HepG2 (cell line): ENCODE results near the gene CARMIL3. TPM values are rescaled to one million over a fixed set of nuclear protein-coding genes. Genes with fewer than 3 reads are reported as not detected.
A peak's percentile ranks its signal among the peaks of the same experiment; 100 is the strongest.

Source experiments
- GATAD1 ChIP-seq: IDR thresholded peaks from 2 replicates; pipeline ENCODE4 v1.6.1; 2016; ENCODE audit warnings: missing genetic modification reagents, missing compliant biosample characterization
- PATZ1 ChIP-seq: sonication (generic); formaldehyde crosslinking; IDR thresholded peaks from 2 replicates; pipeline ENCODE4 v1.4.0; 2020; ENCODE audit warnings: missing genetic modification reagents
- RXRB ChIP-seq: IDR thresholded peaks from 2 replicates; pipeline ENCODE4 v1.6.1; 2016; ENCODE audit warnings: borderline replicate concordance, missing genetic modification reagents, missing compliant biosample characterization
- SNAPC5 ChIP-seq: sonication (generic); formaldehyde crosslinking; IDR thresholded peaks from 2 replicates; pipeline ENCODE4 v1.8.1; 2023; ENCODE audit warnings: mild to moderate bottlenecking, missing genetic modification reagents, borderline replicate concordance
- SP2 ChIP-seq: sonication (generic); formaldehyde crosslinking; IDR thresholded peaks from 2 replicates; pipeline ENCODE4 v1.5.1; 2020; ENCODE audit warnings: mild to moderate bottlenecking, missing genetic modification reagents
- TFE3 ChIP-seq: IDR thresholded peaks from 2 replicates; pipeline ENCODE4 v1.6.1; 2016
- ZBTB8A ChIP-seq: sonication (generic); formaldehyde crosslinking; IDR thresholded peaks from 2 replicates; pipeline ENCODE4 v1.4.0; 2020; ENCODE audit warnings: mild to moderate bottlenecking, low read depth, missing genetic modification reagents, borderline replicate concordance
- ZFAT ChIP-seq: sonication (generic); formaldehyde crosslinking; conservative IDR thresholded peaks from 2 replicates; pipeline ENCODE4 v1.8.1; 2023; ENCODE audit warnings: missing genetic modification reagents, inconsistent platforms
- ZNF17 ChIP-seq: sonication (generic); formaldehyde crosslinking; IDR thresholded peaks from 2 replicates; pipeline ENCODE4 v1.5.0; 2020; ENCODE audit warnings: mild to moderate bottlenecking, missing genetic modification reagents
- ZNF318 ChIP-seq: sonication (generic); formaldehyde crosslinking; IDR thresholded peaks from 2 replicates; pipeline ENCODE4 v1.4.0; 2020; ENCODE audit warnings: mild to moderate bottlenecking, missing genetic modification reagents
- ZNF512 ChIP-seq: sonication (generic); formaldehyde crosslinking; IDR thresholded peaks from 2 replicates; pipeline ENCODE4 v1.4.0; 2020; ENCODE audit warnings: mild to moderate bottlenecking, missing genetic modification reagents
- ZNF841 ChIP-seq: sonication (generic); formaldehyde crosslinking; IDR thresholded peaks from 2 replicates; pipeline ENCODE4 v1.8.1; 2023; ENCODE audit warnings: missing genetic modification reagents, borderline replicate concordance
- ZNF891 ChIP-seq: sonication (generic); formaldehyde crosslinking; IDR thresholded peaks from 2 replicates; pipeline ENCODE4 v1.5.0; 2020; ENCODE audit warnings: mild to moderate bottlenecking, missing genetic modification reagents
- ZSCAN20 ChIP-seq: sonication (generic); formaldehyde crosslinking; IDR thresholded peaks from 2 replicates; pipeline ENCODE4 v1.4.0; 2020; ENCODE audit warnings: missing genetic modification reagents, mild to moderate bottlenecking, borderline replicate concordance
- polyA plus RNA-seq, 8 experiments: library from polyadenylated mRNA; depleted of rRNA in 3 of 8; stranded (reverse) in 7 of 8; unstranded in 1 of 8; fragments of >200 nt; fragmentation: Illumina TruSeq in 4 of 8; extraction: Trizol in 4 of 8; gene quantifications; 2 replicates each; pipeline versions ENCODE4 v1.2.1 to v1.2.3, GENCODE V29; 2011 to 2016; ENCODE audit warnings: low read depth in 4 of 8, missing spikeins in 1 of 8, mixed read lengths in 1 of 8; ENCODE audit not compliant: insufficient read depth in 1 of 8
- total RNA-seq, 5 experiments: library from RNA; depleted of rRNA; stranded (reverse); fragments of >200 nt; fragmentation: Illumina TruSeq; extraction: Trizol; gene quantifications; 2 replicates each; pipeline ENCODE4 v1.2.3, GENCODE V29; 2016; ENCODE audit warnings: low read depth in 1 of 5

CARMIL3 gene
- total and polyA plus RNA-seq, 2 of the 13 experiments (the other 11 are each of a cell fraction or from before 2014, with no cell fraction given): 0.27 to 0.55 TPM

GRCh38 chr14:24051789-24052655, at the start of gene CARMIL3 (continued):
- peak; percentile 39; the same call in 1 of the 2 replicates for TF ChIP-seq ZNF512 (CRISPR knock-in tag)
- no peak for TF ChIP-seq GATAD1 (CRISPR knock-in tag)
- TF ChIP-seq PATZ1 (CRISPR knock-in tag): peak; percentile 99
- no peak for TF ChIP-seq ZNF318 (CRISPR knock-in tag)
- peak; percentile 42; the same call in 1 of the 2 replicates for TF ChIP-seq RXRB (CRISPR knock-in tag)
- TF ChIP-seq SP2 (CRISPR knock-in tag): peak; percentile 69
- no peak for TF ChIP-seq SNAPC5 (CRISPR knock-in tag)
- TF ChIP-seq ZBTB8A (CRISPR knock-in tag): no peak; the same call in 1 of the 2 replicates
- peak; percentile 87; the same call in 1 of the 2 replicates for TF ChIP-seq ZSCAN20 (CRISPR knock-in tag)
- no peak; the same call in 1 of the 2 replicates for TF ChIP-seq ZNF891 (CRISPR knock-in tag)
- no peak for TF ChIP-seq ZFAT (CRISPR knock-in tag)
- TF ChIP-seq ZNF17 (CRISPR knock-in tag): no peak
- TF ChIP-seq TFE3: peak; percentile 76
- TF ChIP-seq ZNF841 (CRISPR knock-in tag): no peak
